ENCODE results near the gene SPOCK3. TPM values are rescaled to one million over a fixed set of nuclear protein-coding genes. Genes with fewer than 3 reads are reported as not detected.

The SPOCK3 gene
- total RNA-seq, 1 experiment from 2014 or later = 1.9 TPM

- Histone ChIP-seq H3F3A (ENCODE audit: low read length, unreplicated experiment) (no peaks in the 10 kb centered on the region), H2AFZ (ENCODE audit: low read length) (no peak overlapping the region), H3K9me2 (replicated peaks; ENCODE audit: low read length) (no peaks in the 10 kb centered on the region), H4K20me1 (ENCODE audit: low read length) (no peaks in the 10 kb centered on the region), H3K79me2 (ENCODE audit: low read length) (no peaks in the 10 kb centered on the region), H3K27me3 (ENCODE audit: low read length) (no peaks in the 10 kb centered on the region), H3K9ac (ENCODE audit: low read length) (no peak overlapping the region), H3K9me3 (ENCODE audit: low read length) (no peaks in the 10 kb centered on the region), H3K36me3 (ENCODE audit: low read depth, low read length) (no peaks in the 10 kb centered on the region), H3K4me1 (ENCODE audit: insufficient read depth, low read length) (no peaks in the 10 kb centered on the region), H3K4me3 (ENCODE audit: low read length) (no peak overlapping the region), H3K27ac (ENCODE audit: low read length) (no peak overlapping the region), H3K4me2 (ENCODE audit: low read length) (no peak overlapping the region)
- ChIA-PET POLR2A (ENCODE audit: unreplicated experiment) (no interaction called here), CTCF (no interaction called here)
- ATAC-seq = no peak
- intact Hi-C loops (cut with micrococcal nuclease) = loop anchor here (2.0 to 5.0 kb wide), 2 partner anchors 423 to 850 kb away; no protein-coding TSS in a partner anchor
- TF ChIP-seq, protein P1, sequence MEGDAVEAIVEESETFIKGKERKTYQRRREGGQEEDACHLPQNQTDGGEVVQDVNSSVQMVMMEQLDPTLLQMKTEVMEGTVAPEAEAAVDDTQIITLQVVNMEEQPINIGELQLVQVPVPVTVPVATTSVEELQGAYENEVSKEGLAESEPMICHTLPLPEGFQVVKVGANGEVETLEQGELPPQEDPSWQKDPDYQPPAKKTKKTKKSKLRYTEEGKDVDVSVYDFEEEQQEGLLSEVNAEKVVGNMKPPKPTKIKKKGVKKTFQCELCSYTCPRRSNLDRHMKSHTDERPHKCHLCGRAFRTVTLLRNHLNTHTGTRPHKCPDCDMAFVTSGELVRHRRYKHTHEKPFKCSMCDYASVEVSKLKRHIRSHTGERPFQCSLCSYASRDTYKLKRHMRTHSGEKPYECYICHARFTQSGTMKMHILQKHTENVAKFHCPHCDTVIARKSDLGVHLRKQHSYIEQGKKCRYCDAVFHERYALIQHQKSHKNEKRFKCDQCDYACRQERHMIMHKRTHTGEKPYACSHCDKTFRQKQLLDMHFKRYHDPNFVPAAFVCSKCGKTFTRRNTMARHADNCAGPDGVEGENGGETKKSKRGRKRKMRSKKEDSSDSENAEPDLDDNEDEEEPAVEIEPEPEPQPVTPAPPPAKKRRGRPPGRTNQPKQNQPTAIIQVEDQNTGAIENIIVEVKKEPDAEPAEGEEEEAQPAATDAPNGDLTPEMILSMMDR (conservative IDR thresholded peaks at IDR 0.05; ENCODE audit: low read depth, low read length) = peak; percentile 32; the same call in 1 of the 2 replicates
- TF ChIP-seq EZH2 (IDR thresholded peaks at IDR 0.05; ENCODE audit: low read length, unreplicated experiment) = no peak
- BruUV-seq (replicated peaks) = no TSS peak
- no peak for DNase-seq
Measured at GRCh38 chr4:167014944-167015343, 219.3 kb downstream of the SPOCK3 start.

DNA sequence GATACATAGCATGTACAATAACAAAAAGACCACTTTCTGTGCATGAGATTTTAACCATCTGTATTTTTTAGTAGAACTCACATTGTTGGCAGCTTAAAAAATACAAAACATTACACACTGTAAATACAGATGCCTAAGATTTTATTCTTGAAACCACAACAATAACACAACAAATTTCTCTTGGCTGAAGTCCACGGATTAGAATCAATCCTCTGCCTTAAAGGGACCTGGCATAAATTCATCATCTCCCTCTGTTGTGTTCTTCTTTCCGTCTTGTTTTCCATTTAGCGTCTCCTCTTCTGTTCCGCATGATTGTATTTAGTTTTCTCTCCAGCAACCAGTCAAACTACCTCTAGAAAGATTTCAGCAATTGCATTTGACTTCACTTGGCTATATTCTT lies 231.0 kb downstream of the SPOCK3 start:
- Histone ChIP-seq H3K4me2 (ENCODE audit: low read length) (no peak overlapping the region), H3K4me3 (ENCODE audit: low read length) (no peak overlapping the region), H3K9me3 (ENCODE audit: low read length) (no peaks in the 10 kb centered on the region), H3K9ac (ENCODE audit: low read length) (no peak overlapping the region), H3K79me2 (ENCODE audit: low read length) (no peaks in the 10 kb centered on the region), H2AFZ (ENCODE audit: low read length) (no peak overlapping the region), H3F3A (ENCODE audit: low read length, unreplicated experiment) (no peaks in the 10 kb centered on the region), H3K4me1 (ENCODE audit: insufficient read depth, low read length) (peaks cover 23% of the 10 kb centered on the region), H4K20me1 (ENCODE audit: low read length) (no peaks in the 10 kb centered on the region), H3K27ac (ENCODE audit: low read length) (no peak overlapping the region), H3K27me3 (ENCODE audit: low read length) (no peaks in the 10 kb centered on the region), H3K36me3 (ENCODE audit: low read depth, low read length) (no peaks in the 10 kb centered on the region), H3K9me2 (replicated peaks; ENCODE audit: low read length) (no peaks in the 10 kb centered on the region)
- TF ChIP-seq, protein P1 (conservative IDR thresholded peaks at IDR 0.05; ENCODE audit: low read depth, low read length) = no peak
- no peak for TF ChIP-seq EZH2phosphoT487 (IDR thresholded peaks at IDR 0.05; ENCODE audit: borderline replicate concordance, low read length)
- no peak for TF ChIP-seq EZH2 (IDR thresholded peaks at IDR 0.05; ENCODE audit: low read length, unreplicated experiment)
- ATAC-seq = no peak
- peak; percentile 12 for DNase-seq
- no TSS peak for BruUV-seq (replicated peaks)
- ChIA-PET CTCF (no interaction called here), POLR2A (ENCODE audit: unreplicated experiment) (no interaction called here)
- intact Hi-C loops (cut with micrococcal nuclease) = no loop called here

- H3K9me3 ChIP-seq (ENCODE audit: low read length) = no peaks in the 10 kb centered on the region
- H3K9ac ChIP-seq (ENCODE audit: low read length) = peak overlapping the region; percentile 34
- H4K20me1 ChIP-seq (ENCODE audit: low read length) = no peaks in the 10 kb centered on the region
- peak overlapping the region; percentile 88 for H3K27ac ChIP-seq (ENCODE audit: low read length)
- H3K4me2 ChIP-seq (ENCODE audit: low read length) = peak overlapping the region; percentile 68
- no peaks in the 10 kb centered on the region for H3K79me2 ChIP-seq (ENCODE audit: low read length)
- H2AFZ ChIP-seq (ENCODE audit: low read length) = peak overlapping the region; percentile 11; the same call in 1 of the 2 replicates
- DNase-seq (peak; percentile 91), ATAC-seq (peak; percentile 99)
- no TSS peak for BruUV-seq (replicated peaks)
- no peaks in the 10 kb centered on the region for H3K27me3 ChIP-seq (ENCODE audit: low read length)
- CTCF ChIA-PET = interaction anchor here (0.6 kb wide), 1 partner anchor 831 kb away, joined by 5 read pairs; no protein-coding TSS in a partner anchor
- TF ChIP-seq EZH2 (IDR thresholded peaks at IDR 0.05; ENCODE audit: low read length, unreplicated experiment) (no peak), EZH2phosphoT487 (IDR thresholded peaks at IDR 0.05; ENCODE audit: borderline replicate concordance, low read length) (no peak)
- TF ChIP-seq, protein P1 (conservative IDR thresholded peaks at IDR 0.05; ENCODE audit: low read depth, low read length) = no peak
- intact Hi-C loops (cut with micrococcal nuclease) = loop anchor here (2.0 kb wide), 1 partner anchor 75 kb away; no protein-coding TSS in a partner anchor
- POLR2A ChIA-PET (ENCODE audit: unreplicated experiment) = no interaction called here
- no peaks in the 10 kb centered on the region for H3K9me2 ChIP-seq (replicated peaks; ENCODE audit: low read length)
- no peaks in the 10 kb centered on the region for H3F3A ChIP-seq (ENCODE audit: low read length, unreplicated experiment)
- no peaks in the 10 kb centered on the region for H3K36me3 ChIP-seq (ENCODE audit: low read depth, low read length)
- peak overlapping the region; percentile 5; the same call in 1 of the 2 replicates for H3K4me3 ChIP-seq (ENCODE audit: low read length)
- peaks cover 23% of the 10 kb centered on the region for H3K4me1 ChIP-seq (ENCODE audit: insufficient read depth, low read length)
Measured at GRCh38 chr4:167000141-167000852, 234.0 kb downstream of the SPOCK3 start.

Measured in PC-3 (cell line).